HG02642 (cell line): ENCODE data around the gene ITGA1.

Experiments
- ATAC-seq: cut with Tn5 transposase; IDR thresholded peaks from one replicate; pipeline ENCODE4 v1.9.1; 2021; ENCODE audit warnings: mild to moderate bottlenecking; ENCODE audit not compliant: unreplicated experiment, poor library complexity

The ITGA1 gene

DNA sequence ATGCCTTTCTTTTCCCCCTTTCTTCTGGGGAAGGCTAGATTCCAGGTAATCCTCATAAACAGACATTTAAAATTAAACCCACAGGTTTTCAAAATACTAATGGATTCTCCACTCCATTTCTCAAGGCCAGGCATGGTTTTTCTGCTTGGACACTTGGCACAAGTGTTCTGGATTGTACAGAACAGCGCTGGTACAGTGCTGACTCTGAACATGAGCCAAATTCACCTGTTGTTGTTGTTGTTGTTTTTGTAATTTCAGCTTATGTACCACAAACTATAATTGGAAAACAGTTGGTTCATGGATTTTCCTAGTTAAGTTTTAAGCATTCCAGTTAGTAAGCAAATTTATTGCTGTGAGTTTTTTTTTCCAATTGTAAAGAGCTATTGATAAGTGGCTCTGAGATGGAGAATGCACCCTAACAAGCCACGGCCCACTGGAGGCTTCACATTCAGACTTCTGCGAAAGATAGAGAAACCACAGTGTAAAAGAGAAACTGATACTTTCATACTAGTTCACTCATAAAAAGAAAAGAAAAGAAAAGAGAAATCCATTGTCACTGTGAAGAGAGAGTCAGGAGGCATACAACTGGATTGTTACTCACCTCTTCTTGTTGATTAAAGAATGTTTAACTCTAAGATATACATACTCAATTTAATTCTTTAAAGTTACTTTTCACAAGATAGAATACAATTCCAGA is 16.2 kb upstream of the ITGA1 start:
- peak; percentile 96 for ATAC-seq

DNA sequence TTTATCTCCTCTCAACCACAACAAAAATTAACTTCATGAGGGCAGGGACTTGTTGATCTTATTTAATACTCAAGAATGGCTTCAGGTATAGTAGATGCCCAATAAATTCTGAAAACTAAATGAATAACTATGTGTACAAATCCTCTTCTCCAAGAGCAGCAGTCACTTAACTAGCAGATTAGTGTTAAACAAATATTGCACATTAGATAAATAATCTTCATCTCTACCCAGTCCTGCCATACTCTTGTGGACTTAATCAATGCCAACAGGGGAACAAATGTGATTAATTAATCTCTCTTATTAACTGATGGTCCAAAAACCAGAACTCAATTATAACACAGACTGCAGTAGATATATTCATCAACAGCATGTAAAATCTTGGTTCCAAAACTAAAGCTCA is 15.0 kb upstream of the ITGA1 start:
- no peak for ATAC-seq

DNA sequence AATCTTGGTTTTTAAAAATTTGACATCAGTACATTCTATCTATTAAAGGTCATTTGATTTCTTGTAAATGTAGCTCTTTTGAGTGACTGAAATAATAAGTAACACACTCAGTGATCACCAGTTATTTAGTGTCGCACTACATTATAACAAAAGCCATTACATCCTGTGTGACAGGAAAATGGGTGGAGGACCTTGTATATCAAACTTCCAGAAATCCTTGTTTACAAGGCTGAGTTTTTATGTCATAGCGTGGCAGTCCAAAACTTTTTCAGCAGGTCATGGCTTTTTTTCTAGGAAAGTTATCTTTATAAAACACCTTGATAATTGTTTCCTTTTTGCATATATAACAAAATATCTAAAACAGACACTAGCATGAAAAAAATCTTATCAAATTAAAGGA is 14.4 kb upstream of the ITGA1 start:
- ATAC-seq: no peak

DNA sequence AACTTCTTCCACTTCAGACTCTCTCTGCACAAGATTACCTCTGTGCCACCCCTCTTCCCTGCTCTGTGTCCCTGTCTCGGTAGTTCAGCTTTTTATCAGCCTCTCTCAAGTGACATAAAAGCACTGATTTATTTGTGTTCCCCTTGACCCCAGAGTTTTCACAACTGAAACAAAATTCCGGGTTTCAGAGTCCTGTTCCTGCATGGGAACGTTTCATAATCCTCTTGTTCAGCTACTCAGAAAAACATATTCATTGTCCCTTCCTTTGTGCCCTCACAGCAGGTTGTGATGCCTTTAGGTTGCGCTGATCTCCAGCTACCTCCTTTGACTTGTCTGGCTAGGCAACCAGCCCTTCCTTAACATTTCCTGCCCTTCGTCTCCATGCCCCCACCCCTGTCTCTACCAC is 13.7 kb upstream of the ITGA1 start:
- no peak for ATAC-seq

DNA sequence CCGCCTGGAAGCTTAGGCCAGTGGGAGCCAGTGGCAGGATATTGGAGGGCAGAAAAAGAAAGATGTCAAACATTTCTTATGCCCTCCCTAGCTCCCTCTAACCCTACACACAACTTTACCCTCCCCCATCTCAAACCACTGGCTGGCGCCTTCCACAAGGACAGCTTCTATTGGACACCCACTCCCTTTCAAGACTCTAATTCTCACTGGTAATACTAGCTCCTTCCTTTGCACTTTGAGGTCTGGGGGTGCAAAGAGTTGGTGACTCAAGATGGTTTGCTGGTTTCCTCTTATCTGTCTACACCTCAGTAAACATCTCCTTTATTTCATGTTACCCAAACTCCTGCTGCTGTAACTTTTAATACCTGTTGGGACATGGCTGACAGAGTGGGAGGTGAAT is 11.6 kb upstream of the ITGA1 start:
- no peak for ATAC-seq

DNA sequence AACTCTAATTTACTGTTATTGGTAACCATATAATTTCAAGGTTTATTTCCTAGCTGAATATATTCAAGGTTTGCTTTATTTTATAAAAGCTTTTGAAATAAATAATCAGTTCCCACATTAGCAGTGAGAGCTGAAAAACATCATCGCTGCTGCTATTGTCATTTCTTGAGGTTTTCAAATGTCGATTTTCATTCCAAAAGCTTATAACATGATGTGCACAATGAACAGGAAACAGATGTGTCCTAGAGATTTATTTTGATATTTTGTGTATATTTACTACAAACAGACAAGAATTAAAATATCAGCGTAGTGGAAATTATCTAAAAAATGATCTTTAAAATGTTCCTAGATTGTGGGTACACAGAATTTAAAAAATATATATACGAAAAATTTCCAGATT is 10.5 kb upstream of the ITGA1 start:
- ATAC-seq: no peak

DNA sequence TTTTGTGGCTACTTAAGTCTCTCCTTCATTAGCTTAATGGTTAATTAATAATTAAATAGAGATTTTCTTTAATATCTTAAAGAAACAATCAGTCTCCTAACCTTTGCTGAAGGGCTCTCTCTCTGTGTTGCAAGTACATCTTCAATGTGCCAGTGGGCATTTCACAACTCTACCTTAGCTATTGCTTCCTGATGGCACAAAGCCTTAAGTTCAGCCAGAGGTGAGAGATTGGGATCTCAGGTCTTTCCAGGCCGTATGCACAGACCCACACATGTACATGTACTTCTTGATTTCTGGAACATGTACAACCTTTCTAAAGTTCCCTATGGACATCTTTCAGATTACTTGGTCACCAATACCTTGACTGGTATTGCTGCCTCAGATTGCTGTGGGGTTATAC is 8.9 kb upstream of the ITGA1 start:
- ATAC-seq: no peak

DNA sequence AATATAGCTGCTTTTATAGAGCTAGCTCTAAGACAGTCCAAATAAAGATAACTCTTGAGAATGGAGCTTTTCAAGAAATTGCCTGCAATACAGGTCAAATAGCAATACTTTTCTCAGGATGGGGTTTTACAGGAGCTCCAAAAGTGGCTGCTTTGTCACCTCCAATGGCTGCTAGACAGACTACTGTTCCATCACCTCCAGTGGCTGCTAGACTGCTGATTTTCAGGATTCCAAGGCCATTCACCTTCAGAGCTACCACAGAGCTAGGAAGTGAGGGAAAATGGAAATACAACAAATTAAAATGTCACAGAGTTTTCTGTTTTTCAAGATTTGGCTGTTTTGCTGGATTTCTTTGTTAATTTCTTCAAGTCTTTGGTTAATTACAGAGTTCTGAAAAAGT is 8.5 kb upstream of the ITGA1 start:
- no peak for ATAC-seq

DNA sequence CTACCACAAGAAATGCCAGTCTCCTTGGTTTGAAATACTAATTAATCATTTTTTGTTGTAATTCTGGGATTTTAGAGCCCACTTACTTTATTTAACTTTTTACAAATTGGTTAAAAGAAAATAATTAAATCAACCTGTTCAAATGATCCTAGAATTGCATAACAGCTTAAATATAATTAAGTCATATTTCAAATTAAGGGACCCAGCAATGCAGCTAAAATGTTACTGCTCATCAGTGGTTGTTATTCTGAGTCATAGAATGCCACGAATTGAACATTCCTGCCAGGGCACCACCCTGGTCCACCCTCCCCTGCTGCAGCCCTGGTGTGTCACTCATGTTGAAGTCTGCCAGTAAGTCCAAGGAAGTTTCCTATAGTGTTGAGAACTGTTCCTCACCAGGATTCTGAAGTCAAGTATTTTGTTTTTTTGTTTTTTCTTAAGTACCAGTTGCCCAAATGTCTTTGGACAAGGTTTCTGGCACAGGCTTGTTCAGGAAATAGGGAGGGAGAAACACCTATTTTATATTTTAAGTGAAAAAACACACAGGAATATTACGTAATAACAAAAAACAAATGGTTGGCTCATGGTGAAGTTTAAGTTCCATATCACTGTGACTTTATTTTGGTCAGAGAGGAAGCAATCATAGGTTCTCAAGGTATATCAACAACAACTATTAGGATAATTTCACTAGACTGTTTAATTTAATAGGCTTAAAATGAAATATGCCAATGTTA is 4.3 kb upstream of the ITGA1 start:
- ATAC-seq: no peak

DNA sequence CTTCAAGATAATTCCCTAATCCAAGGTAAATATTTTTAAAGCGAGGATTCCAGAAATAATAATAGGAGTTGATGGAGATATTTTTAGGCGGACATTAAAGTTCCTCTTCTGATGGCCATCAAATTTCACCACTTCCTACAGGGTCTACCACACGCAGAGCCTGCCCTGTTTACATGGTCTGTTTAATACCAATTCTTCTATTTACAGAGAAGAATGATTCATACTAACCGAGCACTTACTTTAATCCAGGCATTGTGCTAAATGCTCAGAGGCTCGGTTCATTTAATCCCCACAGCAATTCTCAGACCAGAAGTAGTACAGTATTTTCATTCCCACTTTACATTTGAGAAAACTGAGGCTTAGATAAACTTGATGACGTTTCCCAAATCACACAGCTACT is 3.0 kb upstream of the ITGA1 start:
- ATAC-seq: no peak

DNA sequence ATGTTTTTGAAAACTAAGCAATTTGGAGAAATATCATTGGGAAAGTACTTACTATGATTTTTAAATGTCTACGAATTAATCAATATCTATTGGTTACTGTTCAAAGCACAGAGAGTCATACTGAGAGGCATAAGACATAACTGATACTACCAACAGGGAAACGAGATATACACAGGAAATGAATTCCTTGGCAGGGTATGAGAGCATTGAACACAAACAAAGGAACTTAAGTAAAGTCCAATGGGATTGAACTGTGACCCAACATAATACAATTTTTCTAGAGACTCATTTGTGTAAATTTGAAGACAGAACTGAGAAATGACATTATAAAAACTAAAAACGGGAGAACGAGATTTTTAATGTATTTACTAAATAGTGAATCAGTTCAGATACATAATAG is 1.3 kb upstream of the ITGA1 start:
- no peak for ATAC-seq

DNA sequence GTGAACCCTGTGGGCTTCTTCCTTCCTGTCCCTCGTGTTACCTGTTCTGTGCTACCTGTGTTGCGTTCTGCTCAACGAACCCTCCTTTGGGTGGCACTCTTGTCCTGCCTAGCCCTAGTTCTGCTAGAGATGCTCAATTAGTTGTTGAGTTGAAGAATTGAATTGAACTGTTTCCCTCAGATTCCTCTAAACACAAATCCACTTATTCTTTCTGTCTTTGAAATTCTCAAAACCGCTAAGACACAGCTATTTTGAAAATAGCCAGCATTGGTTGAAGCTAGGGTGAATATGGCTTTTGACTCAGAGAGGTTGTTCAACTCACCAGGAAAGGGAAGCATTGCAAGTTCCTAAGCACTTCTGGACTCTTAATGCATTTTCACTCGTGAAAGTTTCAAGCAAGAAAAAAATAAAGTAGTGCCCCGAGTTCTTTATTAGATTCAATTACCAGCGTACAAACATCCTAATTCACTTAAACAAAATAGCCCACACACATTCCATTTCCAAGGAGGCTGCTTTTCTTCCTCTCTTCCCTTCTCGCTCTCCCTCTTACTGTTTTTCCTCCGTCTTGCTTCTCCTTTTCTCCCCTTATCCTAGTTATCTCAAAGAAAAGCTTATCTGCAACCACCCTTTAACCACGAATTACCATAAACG is 642 bp upstream of the ITGA1 start:
- peak; percentile 37 for ATAC-seq

DNA sequence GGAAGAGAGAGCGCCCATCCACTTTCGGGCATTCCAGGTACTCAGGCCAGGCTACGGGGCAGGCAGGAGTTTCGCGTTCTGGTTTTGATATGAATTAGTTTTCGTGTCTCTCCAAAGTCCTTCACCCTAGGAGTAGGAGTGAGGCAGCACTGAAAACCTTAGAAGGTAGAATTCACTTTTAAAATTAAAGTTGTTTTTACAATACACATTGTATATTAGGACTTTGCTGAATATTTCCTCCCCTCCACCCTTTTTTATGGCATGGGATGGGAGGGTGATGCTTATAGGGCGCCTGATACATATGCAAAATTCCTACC is 747 bp downstream of the ITGA1 start:
- ATAC-seq: no peak

DNA sequence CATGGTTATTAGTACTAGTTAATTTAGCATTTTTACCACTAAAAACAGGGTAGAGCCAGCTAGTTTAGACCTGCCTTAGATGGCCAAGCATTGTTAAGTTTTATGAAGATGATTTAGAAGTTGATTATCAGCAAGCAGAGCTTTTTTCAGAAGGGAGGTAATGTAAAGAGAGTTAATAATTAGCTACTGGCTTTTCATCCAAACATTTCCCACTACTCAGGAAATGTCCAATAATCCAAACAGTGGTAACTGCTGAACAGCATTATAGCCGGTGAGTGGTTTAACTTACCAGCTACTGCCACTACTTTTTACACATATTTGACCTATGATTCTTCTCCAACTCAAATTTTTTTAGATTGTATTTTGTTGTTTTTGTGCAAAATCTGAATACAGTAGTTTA is 1.7 kb downstream of the ITGA1 start:
- ATAC-seq: no peak

DNA sequence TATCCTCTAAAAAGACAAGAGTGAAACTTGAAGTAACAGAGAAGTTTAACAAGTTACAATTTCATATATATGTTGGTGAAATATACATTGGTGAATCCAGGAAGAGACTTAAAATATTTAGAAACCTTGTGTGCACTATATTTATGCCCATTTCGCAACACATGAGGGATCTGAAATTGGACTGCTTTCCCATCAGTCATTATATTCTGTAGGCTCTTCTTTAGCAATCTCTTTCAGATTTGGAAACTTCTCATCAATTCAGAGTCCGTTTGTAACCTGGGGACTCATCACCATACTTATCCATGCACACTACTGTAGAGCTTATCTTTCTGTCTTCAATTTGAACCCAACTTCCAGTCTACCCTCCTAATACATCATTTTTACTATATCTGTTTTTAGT is 2.1 kb downstream of the ITGA1 start:
- no peak for ATAC-seq

DNA sequence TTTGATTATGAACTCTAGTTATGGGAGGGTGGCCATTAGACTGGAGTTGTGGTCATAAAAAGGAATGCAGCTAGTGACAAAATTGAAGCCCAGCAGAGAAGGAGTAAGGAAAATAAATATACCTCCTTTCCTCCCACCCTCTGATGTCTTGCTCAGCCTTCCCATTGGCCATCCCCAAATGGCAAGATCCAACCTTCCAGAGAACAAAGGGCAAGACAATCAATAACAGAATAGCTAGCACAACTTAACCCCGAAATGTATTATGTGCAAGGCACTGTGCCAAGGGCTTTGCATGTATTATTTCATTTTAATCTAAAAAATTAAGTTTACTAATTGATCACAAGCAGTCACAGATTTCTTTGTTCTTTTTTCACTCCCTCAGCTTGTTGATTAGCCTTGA is 3.6 kb downstream of the ITGA1 start:
- ATAC-seq: no peak

DNA sequence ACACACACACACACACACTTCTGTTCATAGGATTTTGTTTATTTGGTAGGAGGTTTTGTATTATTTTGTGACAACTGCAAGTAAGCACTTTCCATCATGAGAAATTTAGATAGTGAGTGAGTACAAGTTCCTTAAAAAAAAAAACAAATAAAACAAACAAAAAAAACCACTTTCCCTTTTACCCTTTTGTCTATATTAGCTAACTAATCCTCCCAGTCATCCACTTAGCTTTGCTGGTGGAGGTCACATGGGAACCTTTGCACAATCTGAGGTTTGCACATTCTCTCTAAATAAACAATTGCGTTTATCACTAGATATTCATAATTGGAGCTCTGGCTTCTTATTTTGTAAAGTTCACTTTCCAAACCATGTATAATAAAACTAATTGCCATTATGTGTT is 6.8 kb downstream of the ITGA1 start:
- no peak for ATAC-seq

DNA sequence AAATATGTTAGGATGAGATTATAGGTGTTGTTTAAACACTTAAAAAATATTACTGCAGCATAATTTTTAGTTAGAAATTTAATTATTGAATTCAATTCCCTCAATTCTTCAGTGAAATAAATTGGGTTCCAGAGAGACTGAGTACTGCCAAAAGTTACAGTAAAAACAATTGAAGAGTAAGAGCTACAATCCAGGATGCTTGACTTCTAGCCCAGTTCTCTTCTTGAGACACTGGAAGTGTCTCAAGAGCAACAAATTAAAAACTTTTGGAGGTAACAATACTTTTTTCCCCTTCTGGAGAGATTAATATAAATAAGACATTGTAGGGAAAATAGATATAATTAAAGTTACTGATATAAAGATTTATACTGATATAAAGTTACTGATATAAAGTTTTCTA is 8.3 kb downstream of the ITGA1 start:
- ATAC-seq: no peak

DNA sequence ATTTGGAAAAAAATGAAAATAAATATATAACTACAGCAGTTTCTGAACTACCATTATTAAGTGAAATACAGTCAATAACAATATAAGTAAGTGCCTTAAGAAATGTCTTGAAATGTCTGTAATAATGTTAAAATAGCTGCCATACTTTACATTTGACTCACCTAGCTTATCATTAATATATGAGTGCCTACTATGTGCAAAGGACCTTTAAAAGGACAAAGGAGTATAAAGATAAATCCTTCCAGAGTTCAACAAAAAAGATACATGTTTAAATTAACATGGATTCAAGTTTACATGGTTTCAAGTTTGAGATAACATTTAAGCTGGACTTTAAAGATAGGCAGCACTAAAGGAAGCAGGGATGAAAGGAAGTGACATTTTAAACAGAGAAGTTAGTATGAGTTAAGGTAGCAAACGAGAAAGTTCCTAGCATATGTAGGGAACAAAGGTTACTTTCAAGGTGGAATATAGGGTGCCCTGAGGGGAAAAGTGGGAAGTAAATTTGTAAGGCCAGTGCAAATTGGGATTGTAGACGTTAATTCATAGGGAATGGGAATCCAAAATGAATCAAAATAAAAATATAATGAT is 8.9 kb downstream of the ITGA1 start:
- ATAC-seq: no peak

DNA sequence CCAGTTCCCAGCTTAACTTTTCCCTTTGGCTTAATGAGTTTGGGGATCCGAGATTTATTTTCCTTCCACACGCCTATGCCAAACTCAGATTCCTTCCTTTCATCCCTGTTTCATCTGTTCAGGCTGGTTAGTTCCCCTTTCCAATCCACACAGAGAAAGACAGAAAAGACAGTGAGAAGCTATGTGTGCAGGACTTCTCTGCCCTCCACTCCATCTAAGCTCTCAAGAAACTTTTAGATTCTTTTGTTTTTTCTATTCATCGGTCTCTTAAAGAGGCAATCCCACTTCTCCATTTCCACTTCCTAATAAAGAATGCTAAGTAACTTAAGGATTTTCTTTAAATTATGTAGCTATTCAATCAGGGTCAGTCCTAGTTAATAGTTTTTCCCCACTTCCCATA is 11.2 kb downstream of the ITGA1 start:
- ATAC-seq: no peak

DNA sequence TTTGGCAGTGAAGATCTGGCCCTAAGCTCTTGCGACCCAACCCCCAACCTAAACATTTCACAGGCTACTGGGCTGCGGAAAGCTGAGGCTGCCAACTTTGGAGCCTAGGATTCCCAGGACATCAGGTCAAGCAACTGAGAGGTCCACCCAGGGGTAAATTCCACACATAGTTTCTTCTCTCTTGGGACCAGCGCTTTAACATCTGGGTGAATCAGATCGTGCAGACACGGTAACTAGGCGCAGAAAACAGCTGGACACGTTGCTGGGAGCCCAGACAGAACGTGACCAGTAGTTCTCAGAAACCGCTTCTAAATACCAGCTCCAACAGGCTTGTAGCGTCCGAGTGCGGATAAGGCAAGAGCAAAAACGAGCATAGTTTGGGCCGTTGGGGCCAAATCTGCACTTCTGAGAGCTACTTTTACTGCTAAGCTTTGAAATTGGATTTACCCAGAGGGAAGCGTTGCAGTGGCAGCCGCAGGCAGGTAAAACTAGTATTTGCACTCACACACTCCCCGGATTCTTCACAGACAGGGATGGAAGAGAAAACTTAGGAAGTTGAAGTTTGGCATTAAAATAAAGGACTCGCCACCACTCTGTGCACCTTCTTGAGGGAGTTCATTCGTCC is 11.8 kb downstream of the ITGA1 start:
- ATAC-seq: peak; percentile 34
